ENCODE data around the gene SFXN2.

DNA sequence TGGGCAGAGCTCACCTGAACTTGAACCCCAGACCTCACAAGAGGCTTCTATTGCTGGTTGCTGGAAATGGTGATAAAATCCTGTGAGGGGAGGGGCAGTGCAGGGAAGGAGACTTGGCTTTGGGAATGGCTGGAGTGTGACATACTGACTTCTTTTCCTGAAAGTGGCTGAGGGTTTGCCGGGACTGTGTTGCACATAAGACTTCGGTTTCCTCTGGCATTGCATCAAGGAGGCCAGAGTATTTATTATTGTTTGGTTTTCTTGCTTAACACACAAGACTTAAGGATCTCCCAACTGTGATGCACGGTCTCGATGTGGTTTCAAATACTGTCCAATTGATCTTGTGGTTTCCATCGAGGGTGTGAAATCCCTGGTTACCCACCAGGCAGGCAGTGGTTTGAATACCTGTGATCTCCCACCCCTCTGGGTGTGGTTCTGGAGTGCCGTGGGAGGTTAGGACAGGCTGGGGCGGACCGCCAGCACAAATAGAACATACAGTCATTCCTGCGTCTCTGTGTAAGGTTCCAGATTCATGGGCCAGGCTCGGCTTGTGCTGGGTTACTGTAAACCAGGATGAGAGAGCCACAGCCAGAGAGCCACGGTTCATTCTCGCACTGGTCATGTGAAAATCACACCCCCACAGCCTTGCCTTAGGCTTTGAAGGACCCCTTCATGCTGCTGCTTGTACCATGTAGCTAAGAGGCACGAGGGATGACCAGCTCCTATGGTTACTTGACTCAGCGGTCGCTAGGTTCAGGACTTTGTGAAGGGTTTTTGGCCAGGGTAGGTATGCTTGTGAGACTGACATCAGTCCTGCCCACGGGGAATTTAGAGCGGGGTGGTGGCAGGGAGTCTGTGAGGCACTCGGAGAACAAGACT lies 68.5 kb downstream of the SFXN2 start:
- no peak for TF ChIP-seq RCOR1 (IDR thresholded peaks at IDR 0.05; ENCODE audit: low read length)
- TF ChIP-seq, protein P1, sequence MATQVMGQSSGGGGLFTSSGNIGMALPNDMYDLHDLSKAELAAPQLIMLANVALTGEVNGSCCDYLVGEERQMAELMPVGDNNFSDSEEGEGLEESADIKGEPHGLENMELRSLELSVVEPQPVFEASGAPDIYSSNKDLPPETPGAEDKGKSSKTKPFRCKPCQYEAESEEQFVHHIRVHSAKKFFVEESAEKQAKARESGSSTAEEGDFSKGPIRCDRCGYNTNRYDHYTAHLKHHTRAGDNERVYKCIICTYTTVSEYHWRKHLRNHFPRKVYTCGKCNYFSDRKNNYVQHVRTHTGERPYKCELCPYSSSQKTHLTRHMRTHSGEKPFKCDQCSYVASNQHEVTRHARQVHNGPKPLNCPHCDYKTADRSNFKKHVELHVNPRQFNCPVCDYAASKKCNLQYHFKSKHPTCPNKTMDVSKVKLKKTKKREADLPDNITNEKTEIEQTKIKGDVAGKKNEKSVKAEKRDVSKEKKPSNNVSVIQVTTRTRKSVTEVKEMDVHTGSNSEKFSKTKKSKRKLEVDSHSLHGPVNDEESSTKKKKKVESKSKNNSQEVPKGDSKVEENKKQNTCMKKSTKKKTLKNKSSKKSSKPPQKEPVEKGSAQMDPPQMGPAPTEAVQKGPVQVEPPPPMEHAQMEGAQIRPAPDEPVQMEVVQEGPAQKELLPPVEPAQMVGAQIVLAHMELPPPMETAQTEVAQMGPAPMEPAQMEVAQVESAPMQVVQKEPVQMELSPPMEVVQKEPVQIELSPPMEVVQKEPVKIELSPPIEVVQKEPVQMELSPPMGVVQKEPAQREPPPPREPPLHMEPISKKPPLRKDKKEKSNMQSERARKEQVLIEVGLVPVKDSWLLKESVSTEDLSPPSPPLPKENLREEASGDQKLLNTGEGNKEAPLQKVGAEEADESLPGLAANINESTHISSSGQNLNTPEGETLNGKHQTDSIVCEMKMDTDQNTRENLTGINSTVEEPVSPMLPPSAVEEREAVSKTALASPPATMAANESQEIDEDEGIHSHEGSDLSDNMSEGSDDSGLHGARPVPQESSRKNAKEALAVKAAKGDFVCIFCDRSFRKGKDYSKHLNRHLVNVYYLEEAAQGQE (IDR thresholded peaks at IDR 0.05; ENCODE audit: low read depth, low read length), result no peak
- TF ChIP-seq, protein P2, sequence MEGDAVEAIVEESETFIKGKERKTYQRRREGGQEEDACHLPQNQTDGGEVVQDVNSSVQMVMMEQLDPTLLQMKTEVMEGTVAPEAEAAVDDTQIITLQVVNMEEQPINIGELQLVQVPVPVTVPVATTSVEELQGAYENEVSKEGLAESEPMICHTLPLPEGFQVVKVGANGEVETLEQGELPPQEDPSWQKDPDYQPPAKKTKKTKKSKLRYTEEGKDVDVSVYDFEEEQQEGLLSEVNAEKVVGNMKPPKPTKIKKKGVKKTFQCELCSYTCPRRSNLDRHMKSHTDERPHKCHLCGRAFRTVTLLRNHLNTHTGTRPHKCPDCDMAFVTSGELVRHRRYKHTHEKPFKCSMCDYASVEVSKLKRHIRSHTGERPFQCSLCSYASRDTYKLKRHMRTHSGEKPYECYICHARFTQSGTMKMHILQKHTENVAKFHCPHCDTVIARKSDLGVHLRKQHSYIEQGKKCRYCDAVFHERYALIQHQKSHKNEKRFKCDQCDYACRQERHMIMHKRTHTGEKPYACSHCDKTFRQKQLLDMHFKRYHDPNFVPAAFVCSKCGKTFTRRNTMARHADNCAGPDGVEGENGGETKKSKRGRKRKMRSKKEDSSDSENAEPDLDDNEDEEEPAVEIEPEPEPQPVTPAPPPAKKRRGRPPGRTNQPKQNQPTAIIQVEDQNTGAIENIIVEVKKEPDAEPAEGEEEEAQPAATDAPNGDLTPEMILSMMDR (IDR thresholded peaks at IDR 0.05), result no peak
- TF ChIP-seq RAD21 (IDR thresholded peaks at IDR 0.05; ENCODE audit: low read length), result no peak
- TF ChIP-seq EZH2phosphoT487 (IDR thresholded peaks at IDR 0.05; ENCODE audit: borderline replicate concordance, low read depth), result no peak
- TF ChIP-seq MXI1 (IDR thresholded peaks at IDR 0.05; ENCODE audit: low read depth, low read length), result no peak
- no peak for TF ChIP-seq POLR2AphosphoS5 (IDR thresholded peaks at IDR 0.05; ENCODE audit: low read depth, low read length)
- no peak for TF ChIP-seq FOXM1 (IDR thresholded peaks at IDR 0.05; ENCODE audit: low read depth)
- no peak for TF ChIP-seq TEAD4 (IDR thresholded peaks at IDR 0.05; ENCODE audit: borderline replicate concordance, insufficient read depth)
- TF ChIP-seq TCF12 (IDR thresholded peaks at IDR 0.05), result no peak
- no peak for TF ChIP-seq YY1 (IDR thresholded peaks at IDR 0.05; ENCODE audit: low read depth)
- TF ChIP-seq, protein P3, sequence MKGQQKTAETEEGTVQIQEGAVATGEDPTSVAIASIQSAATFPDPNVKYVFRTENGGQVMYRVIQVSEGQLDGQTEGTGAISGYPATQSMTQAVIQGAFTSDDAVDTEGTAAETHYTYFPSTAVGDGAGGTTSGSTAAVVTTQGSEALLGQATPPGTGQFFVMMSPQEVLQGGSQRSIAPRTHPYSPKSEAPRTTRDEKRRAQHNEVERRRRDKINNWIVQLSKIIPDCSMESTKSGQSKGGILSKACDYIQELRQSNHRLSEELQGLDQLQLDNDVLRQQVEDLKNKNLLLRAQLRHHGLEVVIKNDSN (IDR thresholded peaks at IDR 0.05; ENCODE audit: borderline replicate concordance, low read depth), result no peak
- TF ChIP-seq RFX5 (IDR thresholded peaks at IDR 0.05; ENCODE audit: low read length), result no peak
- TF ChIP-seq, protein P4, sequence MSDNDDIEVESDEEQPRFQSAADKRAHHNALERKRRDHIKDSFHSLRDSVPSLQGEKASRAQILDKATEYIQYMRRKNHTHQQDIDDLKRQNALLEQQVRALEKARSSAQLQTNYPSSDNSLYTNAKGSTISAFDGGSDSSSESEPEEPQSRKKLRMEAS (IDR thresholded peaks at IDR 0.05; ENCODE audit: low read depth), result no peak
